GM23338 (cell line): ENCODE measurements around the gene GRIN3A. TPM values are rescaled to one million over a fixed set of nuclear protein-coding genes. Genes with fewer than 3 reads are reported as not detected.

Experiments used
- ATAC-seq: fragments of 200-7000 bp; cut with Tn5 transposase; 3 replicates; pipeline ENCODE4 v1.9.1; 2020
- DNase-seq: peaks from one replicate; pipeline ENCODE4 v3.0.0-alpha.2; 2015; ENCODE audit warnings: low spot score
- H2AFZ ChIP-seq: fragments of 200-600 bp; sonication (generic); 2 replicates; pipeline ENCODE4 v1.8.0; 2016; ENCODE audit warnings: antibody characterized with exemption, mild to moderate bottlenecking, moderate library complexity
- H3F3A ChIP-seq: fragments of 200-600 bp; sonication (generic); replicated peaks from 2 replicates; pipeline ENCODE4 v1.8.0; 2017; ENCODE audit warnings: antibody characterized with exemption, mixed run types, low read depth
- H3K27ac ChIP-seq: fragments of 200-600 bp; sonication (generic); 2 replicates; pipeline ENCODE4 v1.6.1; 2016; ENCODE audit warnings: low read depth
- H3K27me3 ChIP-seq: fragments of 200-600 bp; sonication (generic); 2 replicates; pipeline ENCODE4 v1.8.0; 2016; ENCODE audit warnings: mild to moderate bottlenecking, mixed run types, moderate library complexity; ENCODE audit not compliant: insufficient read depth
- H3K36me3 ChIP-seq: fragments of 200-600 bp; sonication (generic); 2 replicates; pipeline ENCODE4 v1.8.0; 2016; ENCODE audit warnings: mild to moderate bottlenecking; ENCODE audit not compliant: insufficient read depth
- H3K4me1 ChIP-seq: fragments of 200-600 bp; sonication (generic); 2 replicates; pipeline ENCODE4 v1.8.0; 2016; ENCODE audit warnings: mild to moderate bottlenecking, moderate library complexity; ENCODE audit not compliant: insufficient read depth
- H3K4me2 ChIP-seq: fragments of 200-600 bp; sonication (generic); 2 replicates; pipeline ENCODE4 v1.7.1; 2017; ENCODE audit warnings: mixed run types
- H3K4me3 ChIP-seq: fragments of 200-600 bp; sonication (generic); 2 replicates; pipeline ENCODE4 v1.6.1; 2016; ENCODE audit warnings: mixed run types
- H3K79me2 ChIP-seq: fragments of 200-600 bp; sonication (generic); replicated peaks from 2 replicates; pipeline ENCODE4 v1.8.0; 2017; ENCODE audit warnings: mild to moderate bottlenecking; ENCODE audit not compliant: insufficient read depth
- H3K9me2 ChIP-seq: fragments of 200-600 bp; sonication (generic); 2 replicates; pipeline ENCODE4 v1.8.0; 2017; ENCODE audit not compliant: insufficient read depth
- H4K20me1 ChIP-seq: fragments of 200-600 bp; sonication (generic); replicated peaks from 2 replicates; pipeline ENCODE4 v1.8.0; 2017; ENCODE audit warnings: mild to moderate bottlenecking; ENCODE audit not compliant: insufficient read depth
- H3K27ac Mint-ChIP-seq: 2 replicates; pipeline ENCODE4 v1.8.0; 2020; ENCODE audit warnings: inconsistent platforms, mild to moderate bottlenecking, moderate library complexity, mixed read lengths
- H3K27me3 Mint-ChIP-seq: 3 replicates; pipeline ENCODE4 v1.8.0; 2022; ENCODE audit warnings: low read depth, mild to moderate bottlenecking, moderate library complexity, mixed read lengths, inconsistent platforms; ENCODE audit not compliant: insufficient read depth, poor library complexity
- H3K36me3 Mint-ChIP-seq: 3 replicates; pipeline ENCODE4 v1.8.0; 2021; ENCODE audit warnings: low read depth, mild to moderate bottlenecking, inconsistent platforms, moderate library complexity, mixed read lengths
- H3K4me1 Mint-ChIP-seq: 3 replicates; pipeline ENCODE4 v1.8.0; 2020; ENCODE audit warnings: mild to moderate bottlenecking, inconsistent platforms, mixed read lengths
- H3K4me3 Mint-ChIP-seq: 3 replicates; pipeline ENCODE4 v1.8.0; 2021; ENCODE audit warnings: moderate library complexity, mild to moderate bottlenecking, inconsistent platforms, mixed read lengths
- H3K9me3 Mint-ChIP-seq: 3 replicates; pipeline ENCODE4 v1.8.0; 2020; ENCODE audit warnings: moderate library complexity, mild to moderate bottlenecking, inconsistent platforms, mixed read lengths
- CREB1 ChIP-seq: fragments of 250-450 bp; sonication (Bioruptor Pico); IDR thresholded peaks from 2 replicates; pipeline ENCODE4 v1.5.0; 2020; ENCODE audit warnings: low read depth, mild to moderate bottlenecking, moderate library complexity
- EZH2 ChIP-seq: fragments of 200-600 bp; sonication (generic); IDR thresholded peaks from one replicate; pipeline ENCODE4 v1.8.0; 2017; ENCODE audit warnings: antibody characterized with exemption, mild to moderate bottlenecking, low read depth; ENCODE audit not compliant: unreplicated experiment
- JUNB ChIP-seq: IDR thresholded peaks from one replicate; pipeline ENCODE4 v1.6.1; 2016; ENCODE audit warnings: antibody characterized with exemption; ENCODE audit not compliant: unreplicated experiment
- NANOG ChIP-seq: IDR thresholded peaks from 2 replicates; pipeline ENCODE4 v1.6.1; 2016; ENCODE audit warnings: antibody characterized with exemption, borderline replicate concordance
- POLR2AphosphoS5 ChIP-seq: IDR thresholded peaks from 2 replicates; pipeline ENCODE4 v1.6.1; 2016; ENCODE audit warnings: antibody characterized with exemption, low read depth
- STAT1 ChIP-seq: IDR thresholded peaks from one replicate; pipeline ENCODE4 v1.6.1; 2016; ENCODE audit warnings: antibody characterized with exemption; ENCODE audit not compliant: unreplicated experiment
- ZNF331 ChIP-seq: fragments of 250-450 bp; sonication (Bioruptor Pico); IDR thresholded peaks from 2 replicates; pipeline ENCODE4 v1.5.0; 2020; ENCODE audit warnings: low read depth, mild to moderate bottlenecking, moderate library complexity
- polyA plus RNA-seq: library from polyadenylated mRNA; unstranded; fragments of >200 nt; fragmentation: Nextera tagmentation; extraction: Ambion mirVana; gene quantifications from 2 replicates; pipeline ENCODE4 v1.2.1, GENCODE V29; 2016
- total RNA-seq: library from RNA; depleted of rRNA; stranded (reverse); fragments of >200 nt; shearing (Covaris generic); gene quantifications from 2 replicates; pipeline ENCODE4 v1.2.3, GENCODE V29; 2014
- TF ChIP-seq, protein P1 (sequence below): IDR thresholded peaks from one replicate; pipeline ENCODE4 v1.6.1; 2018; ENCODE audit warnings: antibody characterized with exemption; ENCODE audit not compliant: unreplicated experiment
- TF ChIP-seq, protein P2 (sequence below), 2 experiments: fragments of 200-600 bp in 1 of 2; sonication (generic) in 1 of 2; conservative IDR thresholded peaks; 2 replicates each; pipeline versions ENCODE4 v1.5.1 to v1.6.1; 2016 to 2017; ENCODE audit warnings: antibody characterized with exemption in 2 of 2, low read depth in 2 of 2, mild to moderate bottlenecking in 2 of 2, moderate library complexity in 1 of 2
- TF ChIP-seq, protein P3 (sequence below): fragments of 250-450 bp; sonication (Bioruptor Pico); IDR thresholded peaks from 2 replicates; pipeline ENCODE4 v1.5.0; 2020; ENCODE audit warnings: mild to moderate bottlenecking, moderate library complexity

The GRIN3A gene
- total and polyA plus RNA-seq, 2 experiments from 2014 or later, result 0.03 to 0.05 TPM

DNA sequence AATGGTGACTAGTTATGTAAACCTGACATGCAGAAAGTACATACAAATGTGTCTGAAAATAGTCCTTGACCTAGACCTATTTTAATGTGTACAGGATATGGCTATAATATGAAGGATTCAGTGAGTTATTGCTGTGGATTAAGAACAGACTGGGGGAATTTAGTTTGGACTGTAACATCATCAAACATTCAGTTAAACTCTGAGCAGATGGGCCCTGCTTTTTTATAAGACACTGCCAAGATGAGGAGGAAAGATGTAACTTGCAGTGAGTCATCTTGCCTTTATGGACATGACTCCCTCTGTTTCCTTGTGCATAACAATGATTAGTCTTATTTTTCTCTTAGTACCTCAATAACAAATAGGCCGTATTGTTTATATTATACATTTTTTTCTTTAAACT, 155.9 kb downstream of the GRIN3A start (continued):
- TF ChIP-seq, protein P1, sequence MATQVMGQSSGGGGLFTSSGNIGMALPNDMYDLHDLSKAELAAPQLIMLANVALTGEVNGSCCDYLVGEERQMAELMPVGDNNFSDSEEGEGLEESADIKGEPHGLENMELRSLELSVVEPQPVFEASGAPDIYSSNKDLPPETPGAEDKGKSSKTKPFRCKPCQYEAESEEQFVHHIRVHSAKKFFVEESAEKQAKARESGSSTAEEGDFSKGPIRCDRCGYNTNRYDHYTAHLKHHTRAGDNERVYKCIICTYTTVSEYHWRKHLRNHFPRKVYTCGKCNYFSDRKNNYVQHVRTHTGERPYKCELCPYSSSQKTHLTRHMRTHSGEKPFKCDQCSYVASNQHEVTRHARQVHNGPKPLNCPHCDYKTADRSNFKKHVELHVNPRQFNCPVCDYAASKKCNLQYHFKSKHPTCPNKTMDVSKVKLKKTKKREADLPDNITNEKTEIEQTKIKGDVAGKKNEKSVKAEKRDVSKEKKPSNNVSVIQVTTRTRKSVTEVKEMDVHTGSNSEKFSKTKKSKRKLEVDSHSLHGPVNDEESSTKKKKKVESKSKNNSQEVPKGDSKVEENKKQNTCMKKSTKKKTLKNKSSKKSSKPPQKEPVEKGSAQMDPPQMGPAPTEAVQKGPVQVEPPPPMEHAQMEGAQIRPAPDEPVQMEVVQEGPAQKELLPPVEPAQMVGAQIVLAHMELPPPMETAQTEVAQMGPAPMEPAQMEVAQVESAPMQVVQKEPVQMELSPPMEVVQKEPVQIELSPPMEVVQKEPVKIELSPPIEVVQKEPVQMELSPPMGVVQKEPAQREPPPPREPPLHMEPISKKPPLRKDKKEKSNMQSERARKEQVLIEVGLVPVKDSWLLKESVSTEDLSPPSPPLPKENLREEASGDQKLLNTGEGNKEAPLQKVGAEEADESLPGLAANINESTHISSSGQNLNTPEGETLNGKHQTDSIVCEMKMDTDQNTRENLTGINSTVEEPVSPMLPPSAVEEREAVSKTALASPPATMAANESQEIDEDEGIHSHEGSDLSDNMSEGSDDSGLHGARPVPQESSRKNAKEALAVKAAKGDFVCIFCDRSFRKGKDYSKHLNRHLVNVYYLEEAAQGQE, result no peak
- TF ChIP-seq, protein P2, sequence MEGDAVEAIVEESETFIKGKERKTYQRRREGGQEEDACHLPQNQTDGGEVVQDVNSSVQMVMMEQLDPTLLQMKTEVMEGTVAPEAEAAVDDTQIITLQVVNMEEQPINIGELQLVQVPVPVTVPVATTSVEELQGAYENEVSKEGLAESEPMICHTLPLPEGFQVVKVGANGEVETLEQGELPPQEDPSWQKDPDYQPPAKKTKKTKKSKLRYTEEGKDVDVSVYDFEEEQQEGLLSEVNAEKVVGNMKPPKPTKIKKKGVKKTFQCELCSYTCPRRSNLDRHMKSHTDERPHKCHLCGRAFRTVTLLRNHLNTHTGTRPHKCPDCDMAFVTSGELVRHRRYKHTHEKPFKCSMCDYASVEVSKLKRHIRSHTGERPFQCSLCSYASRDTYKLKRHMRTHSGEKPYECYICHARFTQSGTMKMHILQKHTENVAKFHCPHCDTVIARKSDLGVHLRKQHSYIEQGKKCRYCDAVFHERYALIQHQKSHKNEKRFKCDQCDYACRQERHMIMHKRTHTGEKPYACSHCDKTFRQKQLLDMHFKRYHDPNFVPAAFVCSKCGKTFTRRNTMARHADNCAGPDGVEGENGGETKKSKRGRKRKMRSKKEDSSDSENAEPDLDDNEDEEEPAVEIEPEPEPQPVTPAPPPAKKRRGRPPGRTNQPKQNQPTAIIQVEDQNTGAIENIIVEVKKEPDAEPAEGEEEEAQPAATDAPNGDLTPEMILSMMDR (conservative IDR thresholded peaks at IDR 0.05; ENCODE audit: low read depth in 2 of 2), result no peak
- TF ChIP-seq POLR2AphosphoS5, result no peak
- no peak for TF ChIP-seq ZNF331 (CRISPR knock-in tag)

DNA sequence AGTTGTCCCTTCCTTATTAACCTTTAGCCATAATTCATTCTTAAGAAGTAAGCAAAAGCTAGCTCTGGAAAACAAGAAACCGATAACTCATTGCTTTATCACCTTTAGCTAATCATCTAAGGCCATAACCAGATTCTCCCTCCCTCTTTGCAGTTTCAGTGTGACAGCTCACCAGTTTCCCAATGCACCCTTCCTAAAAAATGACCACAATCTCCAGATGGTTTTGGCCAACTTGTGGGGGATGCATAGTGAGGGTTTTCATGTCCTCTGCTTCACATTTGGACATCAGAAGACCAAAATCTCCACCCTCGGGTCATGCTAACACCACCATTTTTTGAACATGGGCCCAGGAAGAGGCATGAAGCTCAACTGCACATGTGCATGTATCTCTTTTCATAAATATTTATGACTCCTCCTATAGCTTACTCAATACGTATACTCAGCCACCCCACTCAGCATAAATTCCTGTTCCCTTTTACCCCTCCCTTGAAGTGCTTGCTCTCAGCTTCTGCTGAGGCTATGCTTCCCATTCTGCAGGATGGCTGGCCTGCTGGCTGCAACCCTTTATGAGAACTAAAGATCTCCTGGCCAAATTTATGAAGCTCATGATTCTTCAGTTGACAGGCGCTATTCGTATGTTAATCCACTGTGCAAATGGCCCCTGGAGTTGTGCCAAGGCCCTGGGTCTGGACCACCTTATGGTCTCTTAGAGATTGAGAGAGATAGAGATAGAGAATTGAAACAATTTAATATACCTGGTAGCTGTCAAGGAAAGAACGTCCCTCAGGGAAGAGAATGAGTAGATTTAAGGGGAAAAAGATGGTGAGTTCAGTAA, 158.5 kb downstream of the GRIN3A start:
- no peaks in the 10 kb centered on the region for H4K20me1 ChIP-seq
- ATAC-seq, result no peak
- Mint-ChIP-seq H3K4me3 (no peak overlapping the region), H3K9me3 (no peaks in the 10 kb centered on the region), H3K27ac (no peak overlapping the region), H3K27me3 (peaks cover 1% of the 10 kb centered on the region), H3K4me1 (peaks cover 33% of the 10 kb centered on the region), H3K36me3 (no peaks in the 10 kb centered on the region)
- no peaks in the 10 kb centered on the region for H3K27me3 ChIP-seq
- no peak overlapping the region for H3K4me3 ChIP-seq
- no peaks in the 10 kb centered on the region for H3K79me2 ChIP-seq
- no peaks in the 10 kb centered on the region for H3K9me2 ChIP-seq
- peaks cover 27% of the 10 kb centered on the region for H3K4me1 ChIP-seq
- DNase-seq, result no peak
- H2AFZ ChIP-seq, result no peak overlapping the region
- H3K4me2 ChIP-seq, result no peak overlapping the region
- no peaks in the 10 kb centered on the region for H3F3A ChIP-seq
- H3K36me3 ChIP-seq, result no peaks in the 10 kb centered on the region
- H3K27ac ChIP-seq, result no peak overlapping the region
- TF ChIP-seq POLR2AphosphoS5 (no peak), EZH2 (no peak), JUNB (no peak), CREB1 (no peak), NANOG (no peak), STAT1 (no peak)
- TF ChIP-seq, protein P3, sequence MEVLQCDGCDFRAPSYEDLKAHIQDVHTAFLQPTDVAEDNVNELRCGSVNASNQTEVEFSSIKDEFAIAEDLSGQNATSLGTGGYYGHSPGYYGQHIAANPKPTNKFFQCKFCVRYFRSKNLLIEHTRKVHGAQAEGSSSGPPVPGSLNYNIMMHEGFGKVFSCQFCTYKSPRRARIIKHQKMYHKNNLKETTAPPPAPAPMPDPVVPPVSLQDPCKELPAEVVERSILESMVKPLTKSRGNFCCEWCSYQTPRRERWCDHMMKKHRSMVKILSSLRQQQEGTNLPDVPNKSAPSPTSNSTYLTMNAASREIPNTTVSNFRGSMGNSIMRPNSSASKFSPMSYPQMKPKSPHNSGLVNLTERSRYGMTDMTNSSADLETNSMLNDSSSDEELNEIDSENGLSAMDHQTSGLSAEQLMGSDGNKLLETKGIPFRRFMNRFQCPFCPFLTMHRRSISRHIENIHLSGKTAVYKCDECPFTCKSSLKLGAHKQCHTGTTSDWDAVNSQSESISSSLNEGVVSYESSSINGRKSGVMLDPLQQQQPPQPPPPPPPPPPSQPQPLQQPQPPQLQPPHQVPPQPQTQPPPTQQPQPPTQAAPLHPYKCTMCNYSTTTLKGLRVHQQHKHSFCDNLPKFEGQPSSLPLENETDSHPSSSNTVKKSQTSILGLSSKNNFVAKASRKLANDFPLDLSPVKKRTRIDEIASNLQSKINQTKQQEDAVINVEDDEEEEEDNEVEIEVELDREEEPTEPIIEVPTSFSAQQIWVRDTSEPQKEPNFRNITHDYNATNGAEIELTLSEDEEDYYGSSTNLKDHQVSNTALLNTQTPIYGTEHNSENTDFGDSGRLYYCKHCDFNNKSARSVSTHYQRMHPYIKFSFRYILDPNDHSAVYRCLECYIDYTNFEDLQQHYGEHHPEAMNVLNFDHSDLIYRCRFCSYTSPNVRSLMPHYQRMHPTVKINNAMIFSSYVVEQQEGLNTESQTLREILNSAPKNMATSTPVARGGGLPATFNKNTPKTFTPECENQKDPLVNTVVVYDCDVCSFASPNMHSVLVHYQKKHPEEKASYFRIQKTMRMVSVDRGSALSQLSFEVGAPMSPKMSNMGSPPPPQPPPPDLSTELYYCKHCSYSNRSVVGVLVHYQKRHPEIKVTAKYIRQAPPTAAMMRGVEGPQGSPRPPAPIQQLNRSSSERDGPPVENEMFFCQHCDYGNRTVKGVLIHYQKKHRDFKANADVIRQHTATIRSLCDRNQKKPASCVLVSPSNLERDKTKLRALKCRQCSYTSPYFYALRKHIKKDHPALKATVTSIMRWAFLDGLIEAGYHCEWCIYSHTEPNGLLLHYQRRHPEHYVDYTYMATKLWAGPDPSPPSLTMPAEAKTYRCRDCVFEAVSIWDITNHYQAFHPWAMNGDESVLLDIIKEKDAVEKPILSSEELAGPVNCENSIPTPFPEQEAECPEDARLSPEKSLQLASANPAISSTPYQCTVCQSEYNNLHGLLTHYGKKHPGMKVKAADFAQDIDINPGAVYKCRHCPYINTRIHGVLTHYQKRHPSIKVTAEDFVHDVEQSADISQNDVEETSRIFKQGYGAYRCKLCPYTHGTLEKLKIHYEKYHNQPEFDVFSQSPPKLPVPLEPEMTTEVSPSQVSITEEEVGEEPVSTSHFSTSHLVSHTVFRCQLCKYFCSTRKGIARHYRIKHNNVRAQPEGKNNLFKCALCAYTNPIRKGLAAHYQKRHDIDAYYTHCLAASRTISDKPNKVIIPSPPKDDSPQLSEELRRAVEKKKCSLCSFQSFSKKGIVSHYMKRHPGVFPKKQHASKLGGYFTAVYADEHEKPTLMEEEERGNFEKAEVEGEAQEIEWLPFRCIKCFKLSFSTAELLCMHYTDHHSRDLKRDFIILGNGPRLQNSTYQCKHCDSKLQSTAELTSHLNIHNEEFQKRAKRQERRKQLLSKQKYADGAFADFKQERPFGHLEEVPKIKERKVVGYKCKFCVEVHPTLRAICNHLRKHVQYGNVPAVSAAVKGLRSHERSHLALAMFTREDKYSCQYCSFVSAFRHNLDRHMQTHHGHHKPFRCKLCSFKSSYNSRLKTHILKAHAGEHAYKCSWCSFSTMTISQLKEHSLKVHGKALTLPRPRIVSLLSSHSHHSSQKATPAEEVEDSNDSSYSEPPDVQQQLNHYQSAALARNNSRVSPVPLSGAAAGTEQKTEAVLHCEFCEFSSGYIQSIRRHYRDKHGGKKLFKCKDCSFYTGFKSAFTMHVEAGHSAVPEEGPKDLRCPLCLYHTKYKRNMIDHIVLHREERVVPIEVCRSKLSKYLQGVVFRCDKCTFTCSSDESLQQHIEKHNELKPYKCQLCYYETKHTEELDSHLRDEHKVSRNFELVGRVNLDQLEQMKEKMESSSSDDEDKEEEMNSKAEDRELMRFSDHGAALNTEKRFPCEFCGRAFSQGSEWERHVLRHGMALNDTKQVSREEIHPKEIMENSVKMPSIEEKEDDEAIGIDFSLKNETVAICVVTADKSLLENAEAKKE (CRISPR knock-in tag), result no peak
